HG02623 (cell line): ENCODE results near the gene ALS2CL.

Source experiments
- ATAC-seq: cut with Tn5 transposase; IDR thresholded peaks from one replicate; pipeline ENCODE4 v1.9.1; 2021; ENCODE audit warnings: moderate library complexity; ENCODE audit not compliant: unreplicated experiment

The ALS2CL gene

DNA sequence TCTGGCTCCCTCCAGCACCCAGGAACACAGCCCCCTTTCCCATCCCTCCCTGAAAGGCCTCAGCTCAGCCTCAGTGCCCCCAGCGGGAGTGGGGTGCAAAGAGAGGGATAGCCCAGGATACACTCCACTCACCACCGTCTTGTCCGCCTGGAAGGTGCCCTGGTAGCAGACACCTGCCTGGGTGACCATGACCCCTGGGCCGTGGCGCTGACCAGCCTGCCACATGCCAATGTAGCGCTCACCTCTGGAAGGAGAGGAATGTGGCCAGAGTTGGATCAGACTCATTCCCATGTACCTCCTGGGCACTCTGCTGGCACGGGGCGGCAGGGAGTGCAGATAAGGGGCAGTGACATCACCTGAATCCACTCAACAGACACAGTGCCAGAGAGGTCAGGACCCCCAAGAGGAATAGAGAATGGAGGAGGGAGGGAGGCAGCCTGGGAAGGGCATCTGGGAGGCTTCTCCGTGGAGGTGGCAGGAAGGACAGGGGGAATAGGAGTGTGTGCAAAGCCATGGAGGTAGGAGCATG lies 13.1 kb downstream of the ALS2CL start:
- ATAC-seq, result no peak

GRCh38 chr3:46679681-46680080 lies 13.8 kb downstream of the ALS2CL start:
- no peak for ATAC-seq

DNA sequence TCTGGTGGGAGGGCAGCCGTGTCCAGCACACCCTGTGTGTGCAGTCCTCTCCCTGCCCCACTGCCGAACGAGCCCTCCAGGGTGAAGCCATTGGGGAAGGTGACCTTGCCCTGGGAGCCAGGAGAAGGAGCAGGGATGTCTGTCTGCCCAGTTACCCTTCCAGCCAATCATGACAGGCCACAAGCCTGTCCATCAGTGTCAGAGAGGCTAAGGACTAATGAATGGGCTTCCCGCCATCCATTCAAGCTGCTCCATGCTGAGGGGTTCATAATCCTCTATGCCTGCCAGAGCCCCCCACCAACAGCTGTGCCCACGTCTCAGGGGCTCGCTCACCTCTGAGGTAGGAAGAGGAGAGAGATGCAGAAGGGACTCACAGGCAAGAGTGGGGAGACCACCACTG lies 15.2 kb downstream of the ALS2CL start:
- no peak for ATAC-seq

DNA sequence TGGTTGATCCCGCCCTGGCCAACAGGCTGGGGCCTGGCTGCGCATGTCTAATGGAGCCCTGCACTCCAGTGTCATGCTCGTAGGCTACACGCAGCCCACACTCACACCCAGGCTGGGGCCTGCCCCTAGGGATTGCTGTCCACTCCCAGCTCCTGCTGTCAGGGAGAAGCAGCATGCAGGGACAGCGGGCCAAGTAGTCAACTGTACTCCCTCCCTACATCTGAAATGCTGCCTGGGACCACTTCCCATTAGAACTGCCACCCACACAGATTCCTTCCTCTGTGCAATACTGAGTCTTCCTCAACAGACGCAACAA lies 16.1 kb downstream of the ALS2CL start:
- ATAC-seq, result no peak

DNA sequence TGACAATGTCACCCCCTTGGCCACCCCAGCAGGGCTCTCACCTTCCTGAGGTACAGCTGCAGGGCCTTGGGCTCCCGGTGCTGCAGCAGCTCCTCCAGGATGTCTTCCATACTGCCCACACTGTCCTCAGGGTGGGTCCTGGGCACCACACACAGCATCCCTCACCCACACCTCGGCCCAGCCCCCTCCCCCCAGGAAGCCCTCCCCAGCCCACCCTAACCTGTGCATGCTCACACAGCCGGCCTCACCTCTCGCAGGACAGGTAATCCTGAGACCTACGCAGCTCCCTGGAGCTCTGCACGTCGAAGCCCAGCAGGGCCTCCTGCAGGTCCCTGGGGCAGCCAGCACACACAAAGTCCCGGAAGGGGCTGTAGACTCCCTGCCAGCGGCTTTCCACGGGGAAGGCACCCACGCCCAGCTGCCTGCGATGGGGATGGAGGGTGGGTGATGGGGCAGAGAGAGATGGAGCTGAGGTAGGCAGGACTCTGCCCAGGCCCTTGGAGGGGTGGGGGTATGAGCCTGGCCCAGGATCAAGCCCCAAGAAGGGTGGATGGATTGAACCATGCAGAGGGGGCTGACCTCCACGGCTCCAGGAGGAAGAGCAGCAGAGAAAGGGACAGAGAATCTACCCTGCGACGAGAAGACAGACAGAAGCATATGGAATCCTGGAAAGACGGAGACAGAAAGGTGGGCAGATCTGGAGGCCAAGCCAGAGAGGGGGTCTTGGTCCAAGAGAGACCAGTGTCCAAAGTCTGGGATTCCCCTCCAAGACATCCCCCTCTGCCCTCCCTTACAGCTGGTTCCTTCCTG lies 16.7 kb downstream of the ALS2CL start:
- no peak for ATAC-seq

DNA sequence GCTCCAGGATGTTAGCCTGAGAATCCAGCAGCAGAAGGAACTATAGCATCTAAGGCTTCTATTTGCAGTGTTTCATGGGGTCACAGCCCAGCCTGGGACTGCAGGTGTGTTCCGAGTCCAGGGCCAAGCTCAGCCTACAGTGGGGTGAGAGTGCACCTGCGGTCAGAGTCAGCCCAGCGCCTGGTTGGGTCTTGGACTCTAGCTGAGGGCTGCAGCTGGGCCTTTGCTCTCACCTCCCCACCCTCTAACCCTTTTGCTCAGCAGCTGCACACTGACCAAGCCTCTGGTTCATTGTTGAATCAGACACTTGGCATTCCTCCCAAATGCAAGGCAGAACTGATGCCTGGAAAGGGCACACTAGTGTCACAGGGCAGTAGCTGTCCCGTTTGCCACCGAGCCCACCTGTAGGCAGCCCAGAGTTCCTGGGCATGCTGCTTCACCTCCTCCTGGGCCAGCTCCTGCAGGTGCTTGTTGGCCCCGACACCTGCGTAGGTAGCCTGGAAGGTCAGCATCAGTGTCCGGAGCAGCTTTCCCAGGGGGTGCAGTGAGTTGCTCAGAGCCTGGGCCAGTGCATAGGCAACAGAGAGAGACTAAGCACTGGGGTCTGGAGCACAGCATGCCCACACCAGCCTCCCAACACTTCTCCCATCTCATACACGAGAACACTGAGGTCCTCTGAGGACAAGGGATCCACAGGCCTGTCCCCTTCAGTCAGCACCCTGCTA lies 17.5 kb downstream of the ALS2CL start:
- ATAC-seq, result no peak

GRCh38 chr3:46675426-46675825 lies 18.1 kb downstream of the ALS2CL start:
- ATAC-seq, result no peak

DNA sequence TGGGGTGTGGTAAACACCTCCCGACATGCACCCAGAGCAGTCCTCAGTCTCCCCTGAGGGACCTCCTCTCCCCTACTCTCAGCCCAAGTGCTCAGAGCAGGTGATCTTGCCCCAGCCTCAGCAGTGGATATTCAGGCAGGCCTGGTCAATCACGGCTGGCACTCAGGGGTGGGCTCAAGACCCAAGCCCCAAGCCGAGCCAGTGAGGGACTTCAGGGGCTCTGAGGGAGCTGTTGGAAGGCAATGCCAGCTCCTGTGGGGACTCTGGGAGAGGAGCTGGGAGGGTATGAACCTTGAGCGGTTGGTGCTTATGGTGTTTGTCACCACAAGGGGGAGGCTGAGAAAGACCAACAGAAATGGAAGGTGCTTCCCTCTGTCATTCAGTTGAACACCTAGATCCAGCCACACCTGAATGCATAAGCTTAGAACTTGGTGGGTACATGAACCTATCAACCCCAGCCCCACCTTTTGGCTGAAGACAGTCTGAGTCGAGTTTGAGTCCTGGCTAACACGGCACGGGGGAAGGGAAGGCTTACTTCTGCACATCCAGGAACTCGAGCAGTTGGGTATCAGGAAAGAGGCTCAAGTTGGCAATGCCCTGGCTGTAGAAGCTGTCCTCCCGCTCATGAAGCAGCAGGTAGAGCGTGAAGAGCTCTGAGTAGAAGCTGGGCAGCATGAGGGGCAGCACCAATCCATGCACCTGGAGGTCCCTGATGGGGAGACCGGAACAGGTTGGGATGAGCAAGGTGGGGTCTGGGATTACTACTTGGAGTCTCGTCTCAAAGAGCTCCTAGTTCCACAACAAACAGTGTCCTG lies 19.2 kb downstream of the ALS2CL start:
- no peak for ATAC-seq

DNA sequence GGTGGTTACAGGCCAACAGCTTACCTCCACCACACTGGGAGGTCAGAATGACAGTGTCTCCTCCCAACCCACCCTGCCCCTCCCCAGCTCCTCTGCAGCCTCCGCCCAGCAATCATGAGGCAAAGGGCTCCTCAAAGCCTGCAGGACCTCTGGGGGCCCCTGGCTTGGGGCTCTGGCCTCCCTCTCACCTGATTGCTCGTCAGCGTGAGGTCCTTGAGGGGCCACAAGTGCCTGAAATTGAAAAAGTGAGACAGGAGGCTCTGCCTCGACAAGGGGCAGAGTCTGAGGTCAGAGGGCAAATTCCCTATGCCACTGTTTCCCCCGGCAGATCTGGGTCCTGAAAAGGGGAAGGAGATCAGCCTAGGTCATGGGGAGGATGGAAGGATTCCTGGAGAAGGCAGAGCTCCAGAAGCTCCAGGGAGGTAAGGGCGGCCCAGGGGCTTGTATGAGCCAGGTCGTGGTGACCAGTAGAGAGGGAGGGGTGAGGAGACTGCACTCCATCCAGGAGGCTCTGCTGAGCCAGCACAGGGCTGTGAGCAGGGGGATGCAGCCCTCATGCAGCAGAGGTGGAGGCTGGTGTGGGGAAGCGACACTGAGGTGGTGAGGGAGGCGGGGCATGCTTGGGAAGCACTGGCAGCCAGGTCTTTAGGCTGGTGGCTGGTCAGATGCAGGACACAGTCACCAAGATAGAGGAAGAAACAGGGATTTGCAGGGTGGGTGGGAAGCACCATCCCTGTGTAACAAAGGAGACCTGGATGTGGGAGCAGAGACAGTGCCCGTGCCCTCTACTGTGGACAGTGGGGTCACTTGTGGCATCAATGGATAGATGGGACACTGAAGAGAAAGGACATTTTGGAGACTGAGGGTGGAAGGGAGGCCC lies 20.1 kb downstream of the ALS2CL start:
- no peak for ATAC-seq

GRCh38 chr3:46672349-46672695 lies 21.2 kb downstream of the ALS2CL start:
- no peak for ATAC-seq

DNA sequence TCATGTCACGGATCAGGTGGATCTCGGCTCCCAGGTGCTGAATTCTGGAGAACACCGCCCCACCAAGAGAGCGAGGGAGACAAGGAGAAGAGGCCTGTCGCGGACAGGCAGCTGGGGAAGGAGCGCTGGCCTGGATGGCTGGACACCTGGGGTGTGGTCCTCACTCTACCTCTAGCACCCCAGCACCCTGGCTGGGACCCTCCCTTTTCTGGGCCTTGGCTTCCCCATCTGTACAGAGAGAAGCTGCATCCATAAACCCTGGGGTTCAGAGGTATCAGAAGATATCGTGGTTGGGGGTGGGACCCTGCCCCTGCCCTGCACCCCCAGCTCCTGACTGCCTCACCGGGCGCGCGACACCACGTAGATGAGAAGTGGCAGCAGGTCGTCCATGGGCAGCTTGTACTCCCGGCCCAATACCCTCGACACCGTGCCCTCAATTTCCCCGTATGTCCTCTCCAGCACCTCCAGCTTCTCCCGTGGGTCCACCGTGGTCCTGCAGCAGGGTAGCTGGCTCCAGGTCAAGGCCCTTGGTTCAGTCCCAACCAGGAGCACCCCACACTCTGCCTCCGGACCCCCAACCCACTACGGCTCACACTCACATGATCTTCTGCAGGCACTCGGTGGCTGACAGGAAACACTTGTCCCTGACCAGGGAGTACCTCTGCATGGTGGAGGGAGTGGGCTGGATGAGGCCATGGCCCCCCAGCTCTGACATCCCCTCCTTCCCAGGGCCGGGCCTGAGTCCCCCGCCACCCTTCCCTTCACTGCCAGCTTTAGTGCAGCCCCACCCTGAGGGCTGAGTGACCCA lies 21.7 kb downstream of the ALS2CL start:
- no peak for ATAC-seq

DNA sequence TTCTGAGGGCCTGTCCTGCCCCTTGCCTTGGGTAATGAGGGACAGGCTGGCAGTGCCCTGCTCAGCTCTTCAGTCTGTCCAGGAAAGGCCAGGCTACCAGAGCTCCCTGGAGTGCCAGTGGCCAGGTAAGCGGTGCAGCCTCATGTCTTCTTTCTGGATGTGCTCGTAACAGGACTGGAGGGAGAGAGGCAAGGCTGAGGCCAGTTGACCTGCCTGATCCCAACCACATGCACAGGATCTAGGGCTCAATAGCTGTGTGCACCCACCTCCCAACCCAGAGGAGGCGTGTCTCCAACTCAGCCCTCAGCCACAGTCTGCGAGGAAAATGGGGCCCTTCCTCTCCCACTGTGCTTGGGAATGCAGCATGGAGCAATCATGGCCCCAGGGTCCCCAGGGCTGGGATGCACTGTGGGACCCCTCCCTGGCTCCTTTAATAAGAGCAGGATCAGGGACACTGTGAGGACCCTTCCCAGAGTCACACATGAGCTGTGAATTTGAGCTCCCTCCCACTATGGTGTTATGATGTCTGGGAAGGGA lies 22.5 kb downstream of the ALS2CL start:
- ATAC-seq, result no peak

DNA sequence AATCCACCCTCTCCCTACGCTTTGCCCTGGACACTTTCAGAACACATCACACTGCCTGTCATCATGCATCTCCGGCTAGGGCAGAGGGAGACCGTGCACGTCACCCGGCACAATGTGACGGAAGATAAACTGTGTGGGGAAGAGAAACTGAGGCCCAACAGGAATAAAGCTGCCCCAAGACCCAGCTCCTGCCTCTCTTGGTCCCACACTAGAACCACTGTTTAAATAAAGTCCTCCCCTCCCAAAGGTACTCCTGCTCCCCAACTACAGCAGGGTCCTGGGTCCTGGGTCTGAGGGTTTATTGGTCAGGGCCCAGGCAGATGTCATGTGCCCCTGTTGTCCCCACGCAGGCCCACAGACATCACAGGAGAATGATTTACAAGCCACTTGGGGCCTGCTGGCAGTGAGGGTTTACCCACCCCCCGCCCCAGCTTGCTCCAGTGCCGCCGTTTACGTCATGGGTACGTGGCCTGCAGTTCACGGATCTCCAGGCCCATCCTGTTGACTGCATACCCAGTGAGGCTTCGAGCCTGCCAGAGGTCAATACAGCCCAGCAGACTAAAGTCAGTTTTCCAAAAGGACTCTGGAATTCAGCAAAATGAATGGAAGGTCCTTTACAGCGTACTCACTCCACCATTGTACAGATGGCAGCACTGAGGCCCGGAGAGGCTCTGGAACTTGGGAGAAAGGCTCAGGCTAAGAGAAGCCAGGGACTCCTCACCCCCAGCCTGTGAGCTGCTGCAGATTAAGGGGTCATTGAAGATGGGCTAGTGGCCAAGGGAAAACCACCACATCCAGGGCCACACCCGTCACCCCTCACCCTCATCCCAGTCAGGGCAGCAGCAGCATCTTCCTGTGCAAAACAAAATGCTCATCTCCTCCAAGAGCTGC lies 23.2 kb downstream of the ALS2CL start:
- ATAC-seq, result no peak

GRCh38 chr3:46669191-46669999 lies 24.1 kb downstream of the ALS2CL start:
- no peak for ATAC-seq

DNA sequence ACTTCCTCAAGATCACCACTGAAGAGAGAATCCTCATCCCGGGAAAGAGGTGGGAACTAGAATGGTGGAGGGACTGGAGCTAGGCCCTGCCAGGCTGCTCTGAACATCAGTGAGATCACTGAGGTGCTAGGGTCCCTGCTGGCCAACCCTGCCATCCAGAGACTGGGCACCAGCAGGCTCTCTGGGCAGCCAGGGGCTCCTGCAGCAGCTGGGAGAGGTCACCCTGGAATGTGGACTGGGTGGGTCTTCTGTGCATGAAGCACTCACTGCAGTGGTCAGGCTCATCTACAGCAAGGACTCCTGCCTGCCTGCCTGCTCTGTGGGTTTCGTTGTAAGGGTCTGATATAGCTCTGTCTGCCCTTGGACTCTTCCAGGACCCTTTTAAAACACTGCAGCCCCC lies 24.9 kb downstream of the ALS2CL start:
- no peak for ATAC-seq

- no peak for ATAC-seq
Measured at GRCh38 chr3:46668116-46668515, 25.4 kb downstream of the ALS2CL start.

DNA sequence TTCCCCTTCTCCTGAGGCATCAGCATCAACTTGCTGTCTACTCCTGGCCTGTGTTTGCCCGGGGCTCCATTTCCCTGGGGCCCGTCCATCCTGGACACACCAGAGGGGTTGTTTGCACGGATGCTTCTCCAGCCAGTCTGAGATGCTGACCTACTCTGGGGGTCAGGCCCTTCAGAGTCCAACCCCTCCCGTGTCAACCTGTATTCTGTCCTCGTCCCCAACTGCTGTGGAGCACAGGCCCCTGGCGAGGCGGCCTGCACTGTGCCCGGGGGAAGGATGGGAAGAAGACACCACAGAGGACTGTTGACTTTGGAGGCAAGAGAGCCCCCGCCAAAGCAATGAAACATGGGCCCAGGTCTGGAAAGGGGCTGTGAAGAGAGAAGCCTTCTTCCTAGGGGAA lies 25.8 kb downstream of the ALS2CL start:
- no peak for ATAC-seq
